ENCODE data around the gene SAYSD1.
A peak's percentile ranks its signal among the peaks of the same experiment; 100 is the strongest.
"Not testable (repeated sequence)": the region's sequence is repeated elsewhere in the genome, so short reads cannot be mapped to it uniquely, and the experiment has no call there.

The SAYSD1 gene, protein sequence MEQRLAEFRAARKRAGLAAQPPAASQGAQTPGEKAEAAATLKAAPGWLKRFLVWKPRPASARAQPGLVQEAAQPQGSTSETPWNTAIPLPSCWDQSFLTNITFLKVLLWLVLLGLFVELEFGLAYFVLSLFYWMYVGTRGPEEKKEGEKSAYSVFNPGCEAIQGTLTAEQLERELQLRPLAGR

DNA sequence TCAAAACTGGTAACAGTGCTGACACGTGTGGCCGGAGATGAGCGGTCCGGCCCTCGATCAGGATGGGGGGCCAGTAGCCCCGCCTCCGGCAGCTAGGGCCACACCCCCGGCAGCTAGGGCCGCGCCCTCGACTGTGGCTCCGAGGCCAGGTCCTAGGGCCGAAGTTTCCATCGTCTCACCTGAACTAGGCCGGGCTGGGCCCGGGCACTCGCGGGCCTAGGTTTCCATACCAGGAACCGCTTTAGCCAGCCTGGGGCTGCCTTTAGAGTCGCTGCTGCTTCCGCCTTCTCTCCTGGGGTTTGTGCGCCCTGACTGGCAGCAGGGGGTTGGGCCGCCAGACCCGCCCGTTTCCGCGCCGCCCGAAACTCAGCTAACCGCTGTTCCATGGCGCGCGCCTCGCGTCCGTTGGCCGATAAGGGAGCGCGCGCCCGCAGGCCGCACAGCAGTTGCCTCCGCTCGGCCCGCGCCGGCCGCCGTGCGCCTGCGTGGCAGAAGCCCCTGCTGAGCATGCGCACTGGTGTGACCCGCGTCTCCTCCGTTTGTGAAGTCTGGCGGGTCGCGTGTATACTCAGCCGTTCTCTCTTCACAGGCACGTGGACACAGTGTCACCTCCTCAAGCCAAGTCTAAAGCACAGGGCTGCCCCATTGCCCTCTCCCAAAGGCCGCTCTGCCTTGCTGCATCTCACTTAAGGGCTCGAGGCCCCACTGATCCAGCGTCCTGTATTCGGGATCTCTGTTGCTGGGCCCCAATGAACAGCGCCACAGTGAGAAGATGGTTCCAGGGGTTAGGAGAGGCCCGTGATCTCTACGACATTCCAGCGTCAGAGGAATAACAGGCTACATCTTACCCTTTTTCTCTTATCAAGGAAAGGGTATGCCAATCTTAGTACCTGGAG, at the start of gene SAYSD1:
SAYSD1 (minus strand) TSS at position 483 of the 896 bp plus-strand sequence; CDS start at position 386, 97 bp downstream.
- peak; percentile 94 for DNase-seq

DNA sequence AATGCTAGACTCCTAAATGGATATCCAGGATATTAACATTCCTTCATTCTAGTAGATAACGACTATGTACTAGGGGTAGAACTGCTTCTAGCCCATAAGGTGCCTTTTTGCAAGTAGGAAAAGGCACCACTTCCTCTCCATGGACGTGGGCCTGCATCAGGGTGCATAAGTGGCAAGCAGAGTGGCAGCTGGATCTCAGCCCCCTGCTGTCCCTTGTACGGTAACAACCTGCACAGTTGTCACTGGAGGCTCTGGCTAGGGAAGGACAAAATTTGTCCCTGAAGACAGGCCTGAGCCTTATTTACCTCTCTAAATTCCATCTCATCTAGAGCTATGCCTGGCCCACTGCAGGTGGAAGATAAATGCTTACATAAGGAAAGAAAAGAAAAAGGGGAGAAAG, 42.5 kb upstream of the SAYSD1 start:
- DNase-seq, result no peak

DNA sequence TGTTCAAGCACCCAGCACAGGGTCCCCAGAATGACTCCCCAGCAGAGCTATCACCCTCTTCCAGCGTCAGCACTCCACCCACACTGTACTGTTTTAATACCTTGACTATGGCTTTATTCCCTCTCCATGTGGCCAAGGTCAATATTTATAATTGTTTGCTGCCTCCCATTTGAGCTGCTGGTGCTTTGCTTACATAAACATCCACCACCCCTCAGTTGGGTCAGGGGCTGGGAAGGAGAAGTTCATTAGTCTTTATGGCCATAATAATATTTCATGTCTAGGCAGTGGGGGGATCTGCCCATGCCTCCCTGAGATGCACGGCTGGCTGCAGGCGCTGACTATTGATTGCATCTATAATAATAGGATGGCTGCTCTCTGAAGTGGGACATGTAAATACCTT, 41.8 kb upstream of the SAYSD1 start:
- DNase-seq, result no peak

DNA sequence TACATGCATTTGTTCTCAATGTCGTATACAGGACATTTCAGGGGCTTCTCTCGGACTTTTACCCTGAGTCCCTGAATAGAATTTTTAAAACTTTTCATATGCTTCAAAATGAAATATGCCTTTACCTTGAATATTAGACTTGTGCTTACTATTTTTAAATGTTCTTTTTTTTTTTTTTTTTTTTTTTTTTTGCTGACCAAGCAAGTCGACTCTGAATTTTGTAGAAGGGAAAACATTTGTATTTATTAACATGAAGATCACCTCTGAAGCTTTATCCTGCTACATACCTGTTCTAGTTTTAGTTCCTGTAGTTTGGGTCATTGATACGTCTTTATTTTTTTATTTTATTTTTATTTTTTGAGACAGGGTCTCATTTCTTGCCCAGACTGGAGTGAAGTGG, 39.7 kb upstream of the SAYSD1 start:
- DNase-seq, result no peak

DNA sequence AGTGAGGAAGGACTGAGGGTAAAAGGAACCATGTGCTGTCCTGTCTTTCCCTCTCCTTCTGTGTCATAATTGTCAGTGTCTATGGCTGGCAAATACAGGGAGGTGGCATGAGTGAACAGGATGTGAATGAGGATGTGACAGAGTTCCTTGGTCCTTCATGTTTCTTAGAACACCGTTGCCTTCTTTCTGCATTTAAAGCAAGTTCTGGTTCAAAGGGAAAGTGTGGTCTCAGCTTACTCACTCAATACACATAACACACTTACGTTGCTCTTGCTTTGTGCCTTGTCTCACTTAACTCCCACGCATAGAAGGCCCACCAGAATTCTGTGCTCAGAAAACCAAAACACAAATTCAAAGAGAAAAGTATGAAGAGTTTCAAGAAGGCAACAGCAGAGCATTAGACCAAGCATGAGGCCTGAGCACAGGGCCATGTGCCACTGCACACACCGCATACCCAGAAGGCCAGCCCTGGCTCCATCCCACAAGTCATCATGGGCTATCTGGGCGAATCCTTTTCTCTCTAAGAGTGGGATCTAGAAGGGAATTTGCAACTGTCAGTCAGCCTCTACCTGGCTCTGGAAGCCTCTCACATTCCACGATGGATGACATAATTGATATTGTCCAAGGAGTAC, 38.9 kb upstream of the SAYSD1 start:
- DNase-seq, result no peak

DNA sequence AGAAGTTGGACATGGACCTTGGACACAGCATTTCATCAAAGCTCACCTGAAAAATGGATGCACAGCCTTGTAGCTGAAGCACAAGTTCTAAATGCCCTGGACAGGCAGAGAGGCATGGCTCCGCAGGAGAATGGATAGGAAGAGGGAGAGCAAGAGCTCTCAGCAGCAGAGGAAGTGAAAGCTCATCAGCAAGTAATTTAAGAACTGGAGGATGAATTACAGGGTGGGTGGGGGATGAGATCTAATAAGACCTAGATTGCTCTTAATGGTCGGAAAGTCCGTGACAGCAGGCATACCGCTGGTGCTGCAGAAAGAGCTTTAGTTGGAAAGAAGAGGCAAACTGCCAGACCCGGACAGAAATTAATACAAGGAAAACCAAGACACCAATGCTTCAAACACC, 37.3 kb upstream of the SAYSD1 start:
- no peak for DNase-seq

DNA sequence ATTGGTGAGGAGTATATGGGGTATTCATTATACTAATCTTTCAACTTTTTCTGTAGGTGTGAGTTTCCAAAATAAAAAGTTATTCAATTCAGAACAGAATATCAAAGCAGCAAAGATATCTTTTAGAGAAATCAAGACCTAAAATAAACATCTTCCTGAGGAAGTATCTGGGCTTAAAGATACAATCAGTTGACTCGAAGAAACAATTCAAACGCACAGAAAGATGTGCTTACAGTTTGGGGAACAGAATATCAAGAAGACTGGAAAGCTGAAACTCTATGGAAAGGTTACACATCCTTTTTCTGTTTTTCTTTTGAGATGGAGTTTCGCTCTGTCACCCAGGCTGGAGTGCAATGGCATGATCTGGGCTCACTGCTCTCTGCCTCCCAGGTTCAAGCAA, 36.2 kb upstream of the SAYSD1 start:
- DNase-seq, result no peak

DNA sequence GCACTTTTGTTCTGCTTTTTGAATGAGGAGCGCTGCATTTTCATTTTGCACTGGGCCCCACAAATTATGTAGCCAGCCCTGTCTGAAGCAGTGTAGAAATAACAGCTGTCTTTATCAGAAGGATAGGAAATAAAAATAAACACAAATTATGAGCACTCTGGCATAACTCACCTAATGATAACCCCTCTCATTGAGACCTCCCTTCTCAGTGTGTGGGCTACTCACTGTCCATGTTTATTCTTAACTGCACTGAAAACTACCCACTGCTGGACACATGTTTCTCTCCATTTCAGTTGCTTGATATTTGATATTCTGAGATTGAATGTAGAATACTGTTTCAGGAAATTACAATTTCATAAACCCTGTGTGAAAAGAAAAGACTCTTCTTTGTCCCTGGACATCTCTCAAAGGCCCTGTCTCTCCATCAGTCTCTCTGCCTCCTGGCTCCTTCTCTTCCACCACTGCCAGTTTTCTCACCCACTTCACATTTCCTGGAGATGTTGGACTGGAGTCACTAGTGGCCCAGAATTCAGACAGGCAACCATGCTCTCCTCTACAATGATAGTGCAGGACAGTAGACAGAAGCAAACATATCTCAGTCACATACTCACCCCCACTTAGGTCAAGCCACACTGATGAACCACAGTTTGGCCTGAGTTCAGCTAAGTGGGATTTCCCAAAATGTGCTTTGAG, 29.6 kb upstream of the SAYSD1 start:
- no peak for DNase-seq

DNA sequence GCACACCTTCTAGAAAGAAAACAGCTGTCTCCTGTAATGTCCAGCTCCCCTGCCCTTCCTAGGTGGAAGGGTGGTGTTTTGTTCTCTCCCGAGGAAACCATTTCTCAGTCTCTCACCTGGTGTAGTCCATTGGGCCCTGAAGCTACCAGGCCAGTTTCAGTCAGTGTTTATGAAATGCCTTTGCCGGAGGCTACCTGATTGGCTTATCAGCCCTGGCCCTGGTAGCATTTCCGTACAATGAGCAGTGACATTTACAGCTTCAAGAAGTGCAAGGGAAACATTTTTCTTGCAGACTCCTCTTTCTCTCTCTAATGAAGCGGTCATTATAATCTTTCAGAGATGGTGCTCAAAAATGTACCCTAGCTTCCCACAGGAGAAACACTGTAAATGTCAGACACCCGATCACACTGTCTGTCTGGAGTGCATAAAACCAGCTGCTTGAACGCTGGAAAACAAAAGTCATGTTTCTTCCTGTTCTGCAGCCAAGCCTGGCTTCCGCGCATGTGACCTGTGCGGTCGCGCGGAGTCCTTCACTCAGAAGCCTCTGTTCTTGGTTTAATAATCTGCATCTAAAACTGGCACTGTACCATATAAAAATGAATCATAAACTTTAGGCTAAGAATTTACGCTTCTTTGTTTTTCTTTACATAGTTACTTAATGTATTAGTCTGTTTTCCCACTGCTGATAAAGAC, 28.4 kb upstream of the SAYSD1 start:
- no peak for DNase-seq

DNA sequence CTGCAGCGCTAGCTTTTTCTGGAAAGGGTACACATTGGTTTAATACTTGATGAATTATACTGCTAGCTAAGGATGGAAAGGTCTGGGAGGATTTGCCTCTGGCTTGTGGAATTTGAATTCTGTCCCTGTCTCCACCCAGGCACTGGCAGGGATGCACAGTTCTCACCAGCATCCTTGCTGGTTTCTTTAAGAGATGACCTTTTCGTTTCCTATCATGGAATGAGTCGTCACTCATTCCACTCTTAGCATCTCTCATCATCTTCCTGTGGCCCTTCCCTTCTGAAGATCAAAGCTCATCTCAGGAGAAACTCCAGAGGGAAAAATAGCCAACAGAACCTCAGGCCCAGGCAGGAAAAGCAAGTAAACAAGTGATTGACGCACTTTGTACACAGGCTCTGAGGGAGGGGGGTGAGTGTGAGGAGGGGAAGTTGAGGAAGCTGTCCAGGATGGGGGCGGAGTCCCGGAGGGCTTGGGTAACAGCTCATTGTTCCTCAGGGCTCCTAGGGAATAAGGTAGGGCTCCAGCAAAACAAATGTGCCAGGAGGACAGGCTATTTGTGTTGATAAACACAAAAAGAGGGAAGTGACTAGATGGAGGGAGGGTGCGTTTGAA, 25.7 kb upstream of the SAYSD1 start:
- no peak for DNase-seq

DNA sequence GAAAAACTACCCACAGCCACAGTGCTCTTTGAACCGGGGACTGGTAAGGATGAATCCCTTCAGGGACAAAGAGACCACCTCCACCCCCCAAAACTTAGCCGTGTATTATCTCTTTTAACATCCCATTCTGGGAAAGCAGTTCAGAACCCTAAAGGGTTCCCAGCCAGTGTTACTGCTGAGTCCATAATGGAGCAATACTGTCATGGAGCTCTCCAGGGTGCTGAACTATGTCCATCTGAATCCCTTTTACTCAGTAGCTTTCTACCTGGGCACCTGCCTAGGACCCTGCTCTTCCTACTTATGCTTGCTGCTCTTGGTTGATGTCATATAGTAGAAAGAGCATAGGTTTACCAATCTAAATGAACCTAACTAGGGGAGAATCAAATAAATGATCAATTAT, 22.3 kb upstream of the SAYSD1 start:
- DNase-seq, result peak; percentile 36

DNA sequence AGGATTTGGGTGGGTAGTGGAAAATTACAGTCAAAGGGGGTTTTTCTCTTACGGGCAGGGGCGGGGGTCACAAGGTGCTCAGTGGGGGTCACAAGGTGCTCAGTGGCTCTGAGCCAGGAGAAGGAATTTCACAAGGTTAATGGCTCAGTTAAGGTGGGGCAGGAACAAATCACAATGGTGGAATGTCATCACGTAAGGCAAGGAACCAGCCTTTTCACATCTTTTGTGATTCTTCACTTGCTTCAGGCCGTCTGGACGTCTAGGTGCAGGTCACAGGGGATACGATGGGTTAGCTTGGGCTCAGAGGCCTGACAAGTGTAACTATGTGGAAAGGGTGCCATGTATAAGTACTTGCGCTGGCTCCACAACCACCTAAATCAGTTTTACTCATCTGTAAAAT, 21.2 kb upstream of the SAYSD1 start:
- DNase-seq, result not testable (repeated sequence)

DNA sequence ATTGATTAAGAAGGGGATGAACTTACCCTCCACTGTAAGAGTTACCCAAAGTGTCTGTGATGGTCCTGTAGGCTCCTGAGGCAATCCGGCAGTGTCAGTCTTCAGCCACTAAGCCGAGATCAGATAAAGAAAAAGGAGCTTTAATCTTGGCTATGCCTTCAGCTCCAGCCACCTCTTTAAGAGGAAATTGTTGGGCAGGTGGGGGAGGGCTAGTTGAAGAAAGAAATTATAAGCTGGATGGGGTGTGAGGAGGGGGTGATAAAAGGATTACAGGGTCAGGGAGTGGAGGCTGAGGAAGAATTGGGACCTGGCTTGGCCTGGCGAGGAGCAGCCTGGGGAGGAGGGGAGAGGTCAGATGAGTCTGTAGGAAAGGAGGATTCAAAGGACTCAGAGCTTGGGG, 19.8 kb upstream of the SAYSD1 start:
- not testable (repeated sequence) for DNase-seq

DNA sequence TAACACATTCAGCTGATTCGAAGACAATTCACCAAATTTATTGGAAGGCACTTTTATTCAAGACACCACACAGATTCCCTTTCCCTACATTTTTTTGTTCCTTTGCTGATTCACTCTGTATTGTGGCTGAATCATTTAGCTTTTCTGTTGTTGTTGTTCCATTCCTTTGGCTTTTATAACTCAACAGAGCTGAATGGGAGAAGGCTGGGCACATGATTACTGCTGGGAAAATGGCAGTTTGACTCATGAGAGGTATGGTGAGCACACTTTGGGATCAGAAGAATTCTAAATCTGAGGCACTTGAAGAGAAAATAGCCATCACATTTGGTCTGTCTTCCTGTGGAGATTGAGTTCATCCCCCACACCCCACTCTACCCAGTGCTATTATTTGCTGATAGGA, 15.7 kb upstream of the SAYSD1 start:
- DNase-seq, result no peak

DNA sequence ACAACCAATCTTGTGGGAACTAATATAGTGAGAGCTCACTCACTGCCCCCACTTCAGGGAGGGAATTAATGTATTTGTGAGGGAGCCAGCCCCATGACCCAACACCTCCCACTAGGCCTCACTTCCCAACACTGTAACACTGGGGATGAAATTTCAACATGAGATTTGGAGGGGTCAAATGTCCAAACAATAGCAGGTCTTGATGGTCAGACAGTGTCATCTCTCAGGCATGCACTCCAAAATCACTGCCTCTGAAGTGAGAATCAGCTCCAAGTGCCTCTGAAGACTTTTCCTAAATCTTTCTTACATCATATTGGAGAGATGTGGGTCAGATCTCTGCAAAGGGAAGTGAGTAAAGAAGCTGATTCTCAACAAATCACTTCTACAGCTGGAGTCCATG, 13.8 kb upstream of the SAYSD1 start:
- DNase-seq, result no peak

DNA sequence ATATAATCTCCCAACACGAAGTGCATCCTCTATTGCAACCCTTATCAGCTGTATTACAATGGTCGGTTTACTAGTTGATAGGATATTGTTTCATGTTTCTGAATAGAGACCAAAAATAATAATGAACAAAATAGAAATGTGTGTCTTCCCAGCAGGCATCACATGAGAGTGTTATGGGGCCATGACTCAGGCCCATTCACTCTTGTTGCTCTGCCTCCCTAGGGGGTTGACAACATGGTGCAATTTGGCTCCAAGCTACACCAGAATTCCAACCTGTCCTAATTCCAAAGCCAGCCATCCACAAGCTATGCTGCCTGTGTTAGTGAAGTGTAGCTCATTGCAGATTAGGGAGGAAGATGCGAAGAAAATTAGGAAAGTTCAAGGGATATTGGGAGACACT, 13.1 kb upstream of the SAYSD1 start:
- no peak for DNase-seq

DNA sequence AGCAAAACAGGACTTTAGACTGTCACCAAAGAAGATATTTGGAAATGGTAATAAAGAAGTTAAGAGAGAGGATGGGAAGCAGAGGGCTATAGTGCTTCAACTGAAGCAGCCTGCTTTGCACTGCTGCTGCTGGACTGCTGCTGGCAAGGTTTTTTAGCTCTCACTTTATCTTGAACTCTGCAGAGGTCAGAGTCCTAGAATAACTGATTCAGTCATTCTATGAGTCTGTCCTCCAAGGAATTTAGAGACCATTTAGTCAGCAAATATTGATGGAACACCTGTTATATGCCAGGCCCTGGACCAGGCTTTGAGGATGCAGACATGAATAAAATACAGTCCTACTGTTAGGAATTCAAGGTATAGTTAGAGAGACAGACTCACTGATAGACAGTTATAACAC, 9.1 kb upstream of the SAYSD1 start:
- DNase-seq, result no peak

DNA sequence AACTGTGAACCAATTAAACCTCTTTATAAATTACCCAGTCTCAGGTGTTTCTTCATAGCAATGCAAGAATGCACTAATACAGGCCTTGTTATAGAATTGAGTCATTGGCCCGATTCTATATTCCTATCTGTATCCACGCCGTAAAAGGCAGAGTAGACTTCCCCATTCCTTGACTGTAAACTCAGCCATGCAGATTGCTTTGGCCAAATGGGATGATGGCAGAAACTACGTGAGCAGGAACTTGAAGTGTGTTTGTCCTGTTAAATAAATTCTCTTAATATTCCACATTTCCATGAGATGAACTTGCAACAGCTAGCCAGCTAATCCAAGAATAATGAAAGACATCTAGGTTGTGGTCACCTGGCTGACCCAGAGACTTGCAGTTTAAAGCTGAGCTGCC, 3.9 kb upstream of the SAYSD1 start:
- DNase-seq, result no peak

DNA sequence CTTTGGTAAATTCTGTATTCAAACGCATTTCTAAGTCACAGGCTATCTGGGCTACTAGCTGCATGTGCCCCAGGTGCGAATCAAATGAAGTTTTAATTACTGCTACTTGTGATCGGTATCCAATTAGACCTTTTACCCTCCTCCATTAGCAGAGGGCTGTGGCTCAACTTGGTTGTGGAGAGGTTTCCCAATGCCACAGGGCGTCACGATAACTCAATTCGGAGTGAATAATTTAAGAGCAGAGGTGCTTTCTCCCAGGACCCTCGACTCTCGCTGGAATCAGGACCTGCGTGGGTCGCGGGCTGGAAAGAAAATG, 640 bp downstream of the SAYSD1 start:
- DNase-seq, result no peak

DNA sequence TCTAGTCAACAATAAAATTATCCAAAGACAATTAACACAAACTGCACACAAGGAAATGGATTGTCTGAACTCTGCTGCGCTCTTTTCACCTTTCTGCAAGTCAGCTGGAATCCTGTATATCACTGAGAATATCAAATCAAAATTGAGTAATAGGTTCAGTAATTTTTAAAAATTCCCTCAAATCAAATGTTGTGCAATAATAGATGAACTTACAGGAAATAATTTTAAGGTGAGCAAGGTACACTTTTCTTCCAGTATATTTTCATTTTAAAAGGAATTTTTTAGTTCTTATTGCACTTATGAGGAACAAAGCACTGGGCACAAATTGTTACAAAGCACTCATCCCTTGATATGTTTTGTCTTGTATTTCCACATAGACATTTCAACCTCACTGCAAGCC, 1.2 kb downstream of the SAYSD1 start:
- DNase-seq, result no peak

DNA sequence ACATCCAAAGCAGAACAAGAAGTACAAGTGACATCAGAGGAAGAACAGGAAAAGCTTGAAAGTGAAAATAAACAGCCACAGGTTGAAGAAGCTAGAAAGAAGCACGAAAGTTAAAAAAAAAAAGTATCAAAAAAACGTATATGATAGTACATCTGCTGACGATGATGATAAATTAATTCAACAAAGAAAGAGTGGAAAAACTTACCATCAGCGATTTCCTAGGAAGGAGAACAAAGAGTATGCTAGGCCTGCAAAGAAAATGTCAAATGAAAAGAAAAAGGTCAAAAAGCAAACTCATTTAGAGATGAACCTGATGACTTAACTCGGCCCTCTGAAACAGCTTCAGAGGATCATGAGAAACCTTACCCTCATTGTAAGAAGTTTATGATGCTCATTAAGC, 3.7 kb downstream of the SAYSD1 start:
- DNase-seq, result no peak

DNA sequence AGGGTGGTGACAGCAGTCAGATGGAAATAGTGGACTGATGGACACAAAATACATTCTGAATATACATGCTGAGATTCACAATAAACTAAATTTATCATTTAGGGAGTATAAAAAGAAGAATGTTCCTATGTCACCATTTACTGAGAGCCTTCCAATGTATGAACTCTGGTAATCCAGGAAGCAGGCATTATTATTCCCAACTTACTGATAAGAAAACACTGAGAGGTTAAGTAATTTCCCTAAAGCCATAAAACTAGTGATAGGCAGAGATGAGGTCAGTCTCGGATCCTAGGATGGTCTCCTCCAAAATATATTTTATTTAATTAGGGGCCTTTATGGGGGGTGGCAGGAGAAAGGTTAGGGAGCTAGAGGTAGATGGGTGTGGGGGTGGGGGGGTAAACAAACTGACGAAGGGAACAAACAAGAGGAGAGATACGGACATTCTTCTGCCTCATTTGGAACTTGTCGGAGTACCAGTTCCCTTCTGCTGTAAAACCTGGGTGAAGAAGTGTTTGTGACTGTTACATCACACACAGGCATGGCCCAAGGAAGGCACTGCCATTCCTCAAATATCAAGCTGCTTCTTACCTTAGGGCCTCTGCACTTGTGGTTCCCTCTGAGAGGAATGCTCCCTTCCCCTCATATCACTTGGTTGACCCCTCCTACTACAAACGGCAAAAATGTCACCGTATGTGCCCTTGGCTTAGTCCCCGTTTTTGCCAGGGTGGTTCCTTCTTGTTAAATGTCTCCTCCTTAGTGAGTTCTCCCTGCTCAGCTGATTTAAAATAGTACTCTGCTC, 6.7 kb downstream of the SAYSD1 start:
- no peak for DNase-seq

All from inflammatory macrophage treated with lipopolysaccharide for 4 hours (primary cell).